HG02571 (cell line): ENCODE measurements around the gene MACROH2A1.

ENCODE experiments used
- ATAC-seq: cut with Tn5 transposase; IDR thresholded peaks from one replicate; pipeline ENCODE4 v1.9.1; 2021; ENCODE audit warnings: mild to moderate bottlenecking, moderate library complexity; ENCODE audit not compliant: unreplicated experiment

Gene MACROH2A1

GRCh38 chr5:135335031-135335828 lies 63.8 kb downstream of the MACROH2A1 start:
- ATAC-seq, result no peak

- ATAC-seq, result no peak
Observed at GRCh38 chr5:135333732-135334515, 65.1 kb downstream of the MACROH2A1 start.

- ATAC-seq, result no peak
Observed at GRCh38 chr5:135332519-135333150, 66.4 kb downstream of the MACROH2A1 start.

GRCh38 chr5:135331612-135332011 lies 67.4 kb downstream of the MACROH2A1 start:
- no peak for ATAC-seq

GRCh38 chr5:135330798-135331096 lies 68.3 kb downstream of the MACROH2A1 start:
- no peak for ATAC-seq

- no peak for ATAC-seq
Observed at GRCh38 chr5:135329913-135330797, 68.9 kb downstream of the MACROH2A1 start.

GRCh38 chr5:135329066-135329912 lies 69.7 kb downstream of the MACROH2A1 start:
- ATAC-seq, result no peak

- ATAC-seq, result no peak
Observed at GRCh38 chr5:135328128-135328687, 70.8 kb downstream of the MACROH2A1 start.

GRCh38 chr5:135327429-135328127 lies 71.5 kb downstream of the MACROH2A1 start:
- no peak for ATAC-seq

GRCh38 chr5:135326296-135327254 lies 72.5 kb downstream of the MACROH2A1 start:
- ATAC-seq, result no peak

- ATAC-seq, result no peak
Observed at GRCh38 chr5:135324897-135325650, 74.0 kb downstream of the MACROH2A1 start.

GRCh38 chr5:135324160-135324559 lies 74.9 kb downstream of the MACROH2A1 start:
- ATAC-seq, result no peak

GRCh38 chr5:135323701-135324132 lies 75.3 kb downstream of the MACROH2A1 start:
- ATAC-seq, result no peak

GRCh38 chr5:135323227-135323626 lies 75.8 kb downstream of the MACROH2A1 start:
- ATAC-seq, result no peak

- ATAC-seq, result no peak
Observed at GRCh38 chr5:135322744-135323143, 76.3 kb downstream of the MACROH2A1 start.

GRCh38 chr5:135322271-135322670 lies 76.8 kb downstream of the MACROH2A1 start:
- ATAC-seq, result no peak
